OCI-LY7 (cell line): ENCODE data around the gene TMPRSS3. TPM values are rescaled to one million over a fixed set of nuclear protein-coding genes. Genes with fewer than 3 reads are reported as not detected.

Experiments
- BruUV-seq: library from RNA; stranded (reverse); fragments of 400-500 nt; replicated peaks from 2 replicates; lab custom pipeline; 2021; lab: Mats Ljungman, UMichigan
- CTCF ChIA-PET: fragments of 300-600 bp; sonication (Branson Sonifier 250); formaldehyde crosslinking; loops from one replicate; lab custom pipeline; 2022; ENCODE audit warnings: antibody characterized with exemption; ENCODE audit not compliant: unreplicated experiment; lab: Charles Lee
- POLR2A ChIA-PET: fragments of 300-600 bp; sonication (Branson Sonifier 250); formaldehyde crosslinking; loops from one replicate; lab custom pipeline; 2022; ENCODE audit warnings: antibody characterized with exemption; lab: Charles Lee
- DNase-seq: peaks from one replicate; pipeline ENCODE4 v3.0.0-alpha.2; 2015; ENCODE audit warnings: low spot score
- H2AFZ ChIP-seq: fragments of 200-600 bp; sonication (generic), shearing (Covaris generic); 2 replicates; pipeline ENCODE4 v1.6.1; 2014; ENCODE audit warnings: mild to moderate bottlenecking, antibody characterized with exemption, low read length, moderate library complexity
- H3K27ac ChIP-seq: fragments of 200-600 bp; sonication (generic); 2 replicates; pipeline ENCODE4 v1.5.1; 2014; ENCODE audit warnings: mixed run types, low read depth, mild to moderate bottlenecking, moderate library complexity, low read length, inconsistent platforms; ENCODE audit not compliant: poor library complexity, severe bottlenecking
- H3K36me3 ChIP-seq: fragments of 200-600 bp; sonication (generic); 2 replicates; pipeline ENCODE4 v1.6.1; 2014; ENCODE audit warnings: mild to moderate bottlenecking, antibody characterized with exemption, low read length, moderate library complexity, mixed read lengths; ENCODE audit not compliant: insufficient read depth
- H3K4me1 ChIP-seq: fragments of 200-600 bp; sonication (generic); 2 replicates; pipeline ENCODE4 v1.5.1; 2014; ENCODE audit warnings: mild to moderate bottlenecking, low read length; ENCODE audit not compliant: insufficient read depth, poor library complexity, severe bottlenecking
- H3K4me2 ChIP-seq: fragments of 200-600 bp; sonication (generic); 2 replicates; pipeline ENCODE4 v1.6.1; 2014; ENCODE audit warnings: mild to moderate bottlenecking, low read length
- H3K4me3 ChIP-seq: fragments of 200-600 bp; sonication (generic); 2 replicates; pipeline ENCODE4 v1.5.1; 2014; ENCODE audit warnings: mild to moderate bottlenecking, low read depth, low read length; ENCODE audit not compliant: poor library complexity, severe bottlenecking
- H3K79me2 ChIP-seq: fragments of 200-600 bp; sonication (generic); 2 replicates; pipeline ENCODE4 v1.6.1; 2016; ENCODE audit warnings: low read depth, mild to moderate bottlenecking, low read length, moderate library complexity, mixed read lengths; ENCODE audit not compliant: insufficient read depth
- H3K9me2 ChIP-seq: fragments of 200-600 bp; sonication (generic); 2 replicates; pipeline ENCODE4 v1.6.1; 2016; ENCODE audit warnings: mild to moderate bottlenecking, low read length, mixed read lengths; ENCODE audit not compliant: insufficient read depth
- H3K9me3 ChIP-seq: fragments of 200-600 bp; sonication (generic); 2 replicates; pipeline ENCODE4 v1.6.1; 2014; ENCODE audit warnings: mild to moderate bottlenecking, mixed run types, low read length, mixed read lengths
- H4K20me1 ChIP-seq: fragments of 200-600 bp; sonication (generic); 2 replicates; pipeline ENCODE4 v1.6.1; 2014; ENCODE audit warnings: mild to moderate bottlenecking, antibody characterized with exemption, low read length, moderate library complexity, mixed read lengths; ENCODE audit not compliant: insufficient read depth
- EZH2phosphoT487 ChIP-seq: fragments of 200-600 bp; sonication (generic); IDR thresholded peaks from 2 replicates; pipeline ENCODE4 v1.6.1; 2018; ENCODE audit warnings: low read depth, borderline replicate concordance, mild to moderate bottlenecking, mixed run types, antibody characterized with exemption, low read length, moderate library complexity, mixed read lengths
- intact Hi-C: fragments of 100-400 bp; cut with micrococcal nuclease; formaldehyde crosslinking; loops from one replicate; pipeline ENCODE4 v1.10.0; 2022; ENCODE audit not compliant: unreplicated experiment
- total RNA-seq, 2 experiments: library from RNA; depleted of rRNA in 1 of 2; stranded (reverse); fragments of >200 nt in 1 of 2; shearing (Covaris generic) in 1 of 2; gene quantifications; 2 replicates each; pipeline ENCODE4 v1.2.3, GENCODE V29; 2014 to 2022
- TF ChIP-seq, protein P1 (sequence below): fragments of 200-600 bp; sonication (generic); conservative IDR thresholded peaks from 2 replicates; pipeline ENCODE4 v1.5.1; 2014; ENCODE audit warnings: mild to moderate bottlenecking, antibody characterized with exemption, low read length, moderate library complexity, mixed read lengths

TMPRSS3 gene
- total RNA-seq, 2 experiments from 2014 or later = not detected

DNA sequence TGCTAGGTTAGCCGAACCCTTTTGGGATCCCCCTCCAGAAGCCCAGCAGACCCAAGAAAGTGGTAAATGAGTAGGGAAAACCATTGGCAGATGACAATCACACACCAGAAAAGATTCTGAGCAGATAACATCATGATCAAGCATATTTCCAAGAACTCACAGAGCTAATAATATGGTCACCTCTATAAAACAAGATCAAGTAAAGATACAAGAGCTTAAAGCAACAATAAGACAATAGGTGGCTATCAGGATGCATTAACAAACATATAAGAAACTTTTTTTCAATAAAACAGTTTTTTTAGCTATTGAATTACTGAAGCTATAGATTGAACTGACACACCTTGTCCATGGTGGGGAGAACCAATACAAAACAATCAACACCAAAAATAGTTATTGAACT is 36.8 kb upstream of the TMPRSS3 start:
- TF ChIP-seq, protein P1, sequence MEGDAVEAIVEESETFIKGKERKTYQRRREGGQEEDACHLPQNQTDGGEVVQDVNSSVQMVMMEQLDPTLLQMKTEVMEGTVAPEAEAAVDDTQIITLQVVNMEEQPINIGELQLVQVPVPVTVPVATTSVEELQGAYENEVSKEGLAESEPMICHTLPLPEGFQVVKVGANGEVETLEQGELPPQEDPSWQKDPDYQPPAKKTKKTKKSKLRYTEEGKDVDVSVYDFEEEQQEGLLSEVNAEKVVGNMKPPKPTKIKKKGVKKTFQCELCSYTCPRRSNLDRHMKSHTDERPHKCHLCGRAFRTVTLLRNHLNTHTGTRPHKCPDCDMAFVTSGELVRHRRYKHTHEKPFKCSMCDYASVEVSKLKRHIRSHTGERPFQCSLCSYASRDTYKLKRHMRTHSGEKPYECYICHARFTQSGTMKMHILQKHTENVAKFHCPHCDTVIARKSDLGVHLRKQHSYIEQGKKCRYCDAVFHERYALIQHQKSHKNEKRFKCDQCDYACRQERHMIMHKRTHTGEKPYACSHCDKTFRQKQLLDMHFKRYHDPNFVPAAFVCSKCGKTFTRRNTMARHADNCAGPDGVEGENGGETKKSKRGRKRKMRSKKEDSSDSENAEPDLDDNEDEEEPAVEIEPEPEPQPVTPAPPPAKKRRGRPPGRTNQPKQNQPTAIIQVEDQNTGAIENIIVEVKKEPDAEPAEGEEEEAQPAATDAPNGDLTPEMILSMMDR = no peak
- no peak for TF ChIP-seq EZH2phosphoT487
- BruUV-seq = no TSS peak
- no peaks in the 10 kb centered on the region for H3K4me1 ChIP-seq
- H3K4me2 ChIP-seq = no peak overlapping the region
- intact Hi-C loops = no loop called here
- no peak for DNase-seq
- H3K36me3 ChIP-seq = no peaks in the 10 kb centered on the region
- POLR2A ChIA-PET = interaction anchor here (0.8 to 1.0 kb wide), 2 partner anchors 12 to 601 kb away, joined by 3 read pairs; no protein-coding TSS in a partner anchor
- CTCF ChIA-PET = no interaction called here
- no peaks in the 10 kb centered on the region for H3K9me2 ChIP-seq
- H3K27ac ChIP-seq = no peak overlapping the region
- no peak overlapping the region for H2AFZ ChIP-seq
- no peak overlapping the region for H3K4me3 ChIP-seq
- no peaks in the 10 kb centered on the region for H4K20me1 ChIP-seq
- no peaks in the 10 kb centered on the region for H3K79me2 ChIP-seq
- peaks cover 7% of the 10 kb centered on the region for H3K9me3 ChIP-seq

DNA sequence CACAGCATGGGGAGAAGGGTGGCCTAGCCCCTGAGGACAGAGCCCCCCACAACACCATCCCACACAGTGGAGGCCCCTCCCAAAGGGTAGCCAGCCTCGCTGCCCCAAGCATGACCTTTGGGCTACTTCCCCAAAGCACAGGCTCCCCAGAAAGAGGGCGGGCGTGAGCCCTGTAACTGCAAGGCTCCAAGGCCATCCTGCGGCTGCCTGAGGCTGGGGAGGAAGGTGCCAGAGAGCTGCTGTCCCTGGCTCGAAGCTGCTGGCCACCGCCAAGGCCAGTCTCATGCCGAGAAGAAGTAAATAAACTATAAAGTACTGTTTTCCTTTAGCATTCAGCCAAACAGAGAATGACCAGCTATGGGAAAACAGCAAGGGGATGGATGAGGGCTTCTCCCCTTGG is 35.3 kb upstream of the TMPRSS3 start:
- H3K4me1 ChIP-seq = no peaks in the 10 kb centered on the region
- H2AFZ ChIP-seq = no peak overlapping the region
- H3K9me3 ChIP-seq = peaks cover 7% of the 10 kb centered on the region
- no peaks in the 10 kb centered on the region for H3K36me3 ChIP-seq
- no peaks in the 10 kb centered on the region for H4K20me1 ChIP-seq
- intact Hi-C loops = no loop called here
- H3K4me3 ChIP-seq = no peak overlapping the region
- ChIA-PET CTCF (no interaction called here), POLR2A (no interaction called here)
- TF ChIP-seq, protein P1 = no peak
- TF ChIP-seq EZH2phosphoT487 = no peak
- H3K27ac ChIP-seq = no peak overlapping the region
- H3K4me2 ChIP-seq = no peak overlapping the region
- no TSS peak for BruUV-seq
- DNase-seq = no peak
- H3K79me2 ChIP-seq = no peaks in the 10 kb centered on the region
- no peaks in the 10 kb centered on the region for H3K9me2 ChIP-seq

DNA sequence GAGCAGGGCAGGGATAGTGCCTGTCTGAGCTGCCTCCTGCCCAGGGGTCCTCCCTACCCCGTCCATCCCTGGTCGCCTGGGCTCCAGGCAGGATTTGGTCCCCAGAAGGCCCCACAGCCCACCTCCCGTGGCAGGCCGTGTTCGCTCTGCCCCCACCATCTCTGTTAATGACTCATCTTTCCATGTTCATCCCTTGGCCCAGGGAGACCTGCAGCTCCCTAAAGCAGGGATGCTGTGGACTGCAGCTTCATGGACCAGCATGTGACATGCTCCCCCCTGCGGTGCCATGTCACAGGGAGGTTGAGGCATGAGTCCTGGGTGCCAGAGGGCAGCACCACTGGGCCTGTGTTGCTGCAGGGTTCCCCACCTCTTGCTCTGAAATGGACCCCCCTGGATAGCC is 34.7 kb upstream of the TMPRSS3 start:
- Histone ChIP-seq H3K79me2 (no peaks in the 10 kb centered on the region), H3K27ac (no peak overlapping the region), H3K4me2 (no peak overlapping the region), H3K9me2 (no peaks in the 10 kb centered on the region), H3K4me3 (no peak overlapping the region), H3K9me3 (peaks cover 7% of the 10 kb centered on the region), H4K20me1 (no peaks in the 10 kb centered on the region), H3K36me3 (no peaks in the 10 kb centered on the region), H3K4me1 (no peaks in the 10 kb centered on the region), H2AFZ (no peak overlapping the region)
- no TSS peak for BruUV-seq
- TF ChIP-seq, protein P1 = no peak
- intact Hi-C loops = no loop called here
- POLR2A ChIA-PET = no interaction called here
- DNase-seq = no peak
- CTCF ChIA-PET = no interaction called here
